Right lobe of liver (tissue), 4 donors: ENCODE results near the gene MDFI.

Source experiments
- POLR2A ChIP-seq: fragments of 450-650 bp; IDR thresholded peaks from one replicate; pipeline ENCODE4 v1.6.1; 2017; ENCODE audit warnings: antibody characterized with exemption, mild to moderate bottlenecking
- TF ChIP-seq, protein P1 (sequence below), 4 donors: fragments of 200-600 bp in 3 of 4; fragments of 450-650 bp in 1 of 4; IDR thresholded peaks; one replicate each; pipeline versions ENCODE4 v1.5.1 to v1.8.0; 2016 to 2022; ENCODE audit warnings: antibody characterized with exemption in 4 of 4, mild to moderate bottlenecking in 2 of 4
- donor health status: DM: no; HTN: no; CAD: no.
- donor health status: DM: no; HTN: no; CAD: no.
- donor health status: DM: no; HTN: yes; CAD: no.

DNA sequence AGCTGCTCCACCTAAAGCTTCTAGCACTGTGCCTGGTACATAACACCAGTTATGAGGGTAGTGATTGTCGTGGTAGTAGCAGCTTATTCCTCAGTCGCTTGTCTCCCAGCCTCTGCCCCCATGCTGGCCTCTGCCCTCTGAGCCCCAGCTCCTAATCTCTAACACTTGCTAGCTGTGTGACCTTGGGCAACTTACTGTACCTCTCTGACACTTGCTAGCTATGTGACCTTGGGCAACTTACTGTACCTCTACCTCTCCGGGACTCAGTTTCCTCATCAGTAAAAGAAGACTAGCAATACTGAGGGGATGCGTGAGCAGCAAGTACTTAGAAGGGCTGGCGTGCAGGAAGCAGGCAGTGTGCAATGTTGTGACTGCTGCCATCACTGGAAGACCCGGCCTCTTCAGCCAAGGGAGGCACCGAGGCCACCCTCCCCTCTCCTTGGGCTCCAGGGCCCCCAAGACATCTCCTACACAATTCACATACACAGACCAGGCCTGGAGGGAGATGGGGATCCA is 9.9 kb downstream of the MDFI start:
- TF ChIP-seq, protein P1, sequence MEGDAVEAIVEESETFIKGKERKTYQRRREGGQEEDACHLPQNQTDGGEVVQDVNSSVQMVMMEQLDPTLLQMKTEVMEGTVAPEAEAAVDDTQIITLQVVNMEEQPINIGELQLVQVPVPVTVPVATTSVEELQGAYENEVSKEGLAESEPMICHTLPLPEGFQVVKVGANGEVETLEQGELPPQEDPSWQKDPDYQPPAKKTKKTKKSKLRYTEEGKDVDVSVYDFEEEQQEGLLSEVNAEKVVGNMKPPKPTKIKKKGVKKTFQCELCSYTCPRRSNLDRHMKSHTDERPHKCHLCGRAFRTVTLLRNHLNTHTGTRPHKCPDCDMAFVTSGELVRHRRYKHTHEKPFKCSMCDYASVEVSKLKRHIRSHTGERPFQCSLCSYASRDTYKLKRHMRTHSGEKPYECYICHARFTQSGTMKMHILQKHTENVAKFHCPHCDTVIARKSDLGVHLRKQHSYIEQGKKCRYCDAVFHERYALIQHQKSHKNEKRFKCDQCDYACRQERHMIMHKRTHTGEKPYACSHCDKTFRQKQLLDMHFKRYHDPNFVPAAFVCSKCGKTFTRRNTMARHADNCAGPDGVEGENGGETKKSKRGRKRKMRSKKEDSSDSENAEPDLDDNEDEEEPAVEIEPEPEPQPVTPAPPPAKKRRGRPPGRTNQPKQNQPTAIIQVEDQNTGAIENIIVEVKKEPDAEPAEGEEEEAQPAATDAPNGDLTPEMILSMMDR (IDR thresholded peaks at IDR 0.05), result no peak
- TF ChIP-seq POLR2A, result no peak
